HFFc6 (cell line): ENCODE results near the gene GRM4. TPM values are rescaled to one million over a fixed set of nuclear protein-coding genes. Genes with fewer than 3 reads are reported as not detected.

Experiments used
- DNase-seq: peaks from one replicate; pipeline ENCODE4 v3.0.0-alpha.2; 2018
- H3K27ac Mint-ChIP-seq: 2 replicates; pipeline ENCODE4 v1.8.0; 2020; ENCODE audit warnings: mild to moderate bottlenecking, mixed read lengths
- H3K27me3 Mint-ChIP-seq: 2 replicates; pipeline ENCODE4 v1.8.0; 2021; ENCODE audit warnings: mild to moderate bottlenecking, moderate library complexity, mixed read lengths; ENCODE audit not compliant: insufficient read depth
- H3K36me3 Mint-ChIP-seq: 2 replicates; pipeline ENCODE4 v1.8.0; 2021; ENCODE audit warnings: low read depth, mixed read lengths
- H3K4me1 Mint-ChIP-seq: 2 replicates; pipeline ENCODE4 v1.8.0; 2020; ENCODE audit warnings: low read depth, mixed read lengths
- H3K4me3 Mint-ChIP-seq: 2 replicates; pipeline ENCODE4 v1.8.0; 2020; ENCODE audit warnings: mild to moderate bottlenecking, moderate library complexity, mixed read lengths
- H3K9me3 Mint-ChIP-seq: 2 replicates; pipeline ENCODE4 v1.8.0; 2020; ENCODE audit warnings: mild to moderate bottlenecking, mixed read lengths
- CTCF ChIP-seq: fragments of 200-600 bp; sonication (generic); IDR thresholded peaks from 2 replicates; pipeline ENCODE4 v1.5.0; 2021; ENCODE audit warnings: antibody characterized with exemption, mild to moderate bottlenecking
- total RNA-seq, 6 experiments: library from RNA; stranded (reverse); fragmentation: NEBNext Ultra II Directional; extraction: Animal tissue kit (Norgen Biotek cat#: 25700); gene quantifications; 2 replicates in 1 of 6; 3 replicates in 5 of 6; pipeline ENCODE4 v1.2.3, GENCODE V29; 2021

GRM4 gene
- total RNA-seq, 6 experiments from 2014 or later, result 0.12 to 0.14 TPM; not detected in 4

GRCh38 chr6:34161857-34162515 is 16.1 kb upstream of the GRM4 start:
- Mint-ChIP-seq H3K4me3 (no peak overlapping the region), H3K36me3 (peaks cover 11% of the 10 kb centered on the region), H3K27me3 (peaks cover 17% of the 10 kb centered on the region), H3K9me3 (peaks cover 17% of the 10 kb centered on the region), H3K4me1 (peaks cover 5% of the 10 kb centered on the region), H3K27ac (no peak overlapping the region)
- DNase-seq, result no peak
- TF ChIP-seq CTCF, result no peak

GRCh38 chr6:34159844-34160243 is 14.0 kb upstream of the GRM4 start:
- H3K4me1 Mint-ChIP-seq, result peaks cover 5% of the 10 kb centered on the region
- H3K9me3 Mint-ChIP-seq, result peaks cover 17% of the 10 kb centered on the region
- H3K4me3 Mint-ChIP-seq, result no peak overlapping the region
- no peak for DNase-seq
- H3K36me3 Mint-ChIP-seq, result peaks cover 11% of the 10 kb centered on the region
- peaks cover 27% of the 10 kb centered on the region for H3K27me3 Mint-ChIP-seq
- TF ChIP-seq CTCF, result no peak
- H3K27ac Mint-ChIP-seq, result no peak overlapping the region

- H3K27me3 Mint-ChIP-seq, result peaks cover 34% of the 10 kb centered on the region
- H3K27ac Mint-ChIP-seq, result no peak overlapping the region
- peaks cover 11% of the 10 kb centered on the region for H3K4me1 Mint-ChIP-seq
- no peak overlapping the region for H3K4me3 Mint-ChIP-seq
- H3K36me3 Mint-ChIP-seq, result peaks cover 11% of the 10 kb centered on the region
- DNase-seq, result no peak
- peaks cover 17% of the 10 kb centered on the region for H3K9me3 Mint-ChIP-seq
- no peak for TF ChIP-seq CTCF
Observed at GRCh38 chr6:34158876-34159275, 13.0 kb upstream of the GRM4 start.

- no peak for TF ChIP-seq CTCF
- Mint-ChIP-seq H3K27ac (no peak overlapping the region), H3K27me3 (peaks cover 37% of the 10 kb centered on the region), H3K36me3 (peaks cover 11% of the 10 kb centered on the region), H3K4me3 (no peak overlapping the region), H3K9me3 (peaks cover 17% of the 10 kb centered on the region), H3K4me1 (peaks cover 6% of the 10 kb centered on the region)
- DNase-seq, result no peak
Observed at GRCh38 chr6:34157851-34158250, 12.0 kb upstream of the GRM4 start.

GRCh38 chr6:34157236-34157830 is 11.4 kb upstream of the GRM4 start:
- TF ChIP-seq CTCF, result no peak
- Mint-ChIP-seq H3K4me3 (no peak overlapping the region), H3K27ac (no peak overlapping the region), H3K4me1 (peaks cover 6% of the 10 kb centered on the region), H3K9me3 (peaks cover 17% of the 10 kb centered on the region), H3K27me3 (peaks cover 40% of the 10 kb centered on the region), H3K36me3 (peaks cover 11% of the 10 kb centered on the region)
- no peak for DNase-seq
